ENCODE results near the gene NSUN2.
A peak's percentile ranks its signal among the peaks of the same experiment; 100 is the strongest.
"Not testable (repeated sequence)": the region's sequence is repeated elsewhere in the genome, so short reads cannot be mapped to it uniquely, and the experiment has no call there.

Gene NSUN2

GRCh38 chr5:6632888-6633468 is at the start of gene NSUN2, which contains the start of gene SRD5A1:
NSUN2 (minus strand) TSS chr5:6633044; CDS start chr5:6632979, 65 bp downstream.
SRD5A1 (plus strand) TSS chr5:6633440; CDS start chr5:6633577, 137 bp downstream.
- DNase-seq, result peak; percentile 89 to 97

- DNase-seq, result no peak
Measured at GRCh38 chr5:6682239-6682638, 49.4 kb upstream of the NSUN2 start.

GRCh38 chr5:6681682-6682081 is 48.8 kb upstream of the NSUN2 start:
- no peak for DNase-seq

GRCh38 chr5:6680922-6681321 is 48.1 kb upstream of the NSUN2 start:
- DNase-seq, result no peak

GRCh38 chr5:6678385-6678784 is 45.5 kb upstream of the NSUN2 start:
- no peak for DNase-seq

GRCh38 chr5:6676702-6677101 is 43.9 kb upstream of the NSUN2 start:
- no peak for DNase-seq

GRCh38 chr5:6675784-6676491 is 43.1 kb upstream of the NSUN2 start:
- DNase-seq, result no peak

GRCh38 chr5:6674886-6675285 is 42.0 kb upstream of the NSUN2 start:
- DNase-seq, result no peak

- DNase-seq, result peak; percentile 50 to 65
Measured at GRCh38 chr5:6674421-6674820, 41.6 kb upstream of the NSUN2 start.

- no peak for DNase-seq
Measured at GRCh38 chr5:6673963-6674362, 41.1 kb upstream of the NSUN2 start.

- no peak for DNase-seq
Measured at GRCh38 chr5:6673031-6673430, 40.2 kb upstream of the NSUN2 start.

- not testable (repeated sequence) for DNase-seq
Measured at GRCh38 chr5:6668717-6669116, 35.9 kb upstream of the NSUN2 start.

- DNase-seq, result no peak
Measured at GRCh38 chr5:6667648-6668047, 34.8 kb upstream of the NSUN2 start.

- no peak for DNase-seq
Measured at GRCh38 chr5:6666762-6667161, 33.9 kb upstream of the NSUN2 start.

GRCh38 chr5:6660688-6661087 is 27.8 kb upstream of the NSUN2 start:
- DNase-seq, result no peak

- no peak for DNase-seq
Measured at GRCh38 chr5:6659941-6660684, 27.3 kb upstream of the NSUN2 start.

- no peak for DNase-seq
Measured at GRCh38 chr5:6656680-6657079, 23.8 kb upstream of the NSUN2 start.

GRCh38 chr5:6655432-6655831 is 22.6 kb upstream of the NSUN2 start:
- DNase-seq, result no peak

- no peak for DNase-seq
Measured at GRCh38 chr5:6652025-6652424, 19.2 kb upstream of the NSUN2 start.

GRCh38 chr5:6649681-6650080 is 16.8 kb upstream of the NSUN2 start:
- DNase-seq, result no peak

GRCh38 chr5:6649186-6649585 is 16.3 kb upstream of the NSUN2 start:
- DNase-seq, result no peak

- DNase-seq, result not testable (repeated sequence)
Measured at GRCh38 chr5:6645571-6646362, 12.9 kb upstream of the NSUN2 start.

- DNase-seq, result no peak
Measured at GRCh38 chr5:6644794-6645241, 12.0 kb upstream of the NSUN2 start.
